Tibial artery (tissue), 4 donors: ENCODE measurements around the gene TLE1.

ENCODE experiments used
- DNase-seq, 2 donors: peaks; one replicate each; pipeline ENCODE4 v3.0.0-alpha.2; 2019
- H3K27ac ChIP-seq, 2 donors: fragments of 200-600 bp; sonication (generic) in 1 of 2; 1 replicate in 1 of 2; 2 replicates in 1 of 2; pipeline ENCODE4 v1.5.1; 2018 to 2019; ENCODE audit warnings: mild to moderate bottlenecking in 1 of 2
- H3K27me3 ChIP-seq, 2 donors: fragments of 200-600 bp; sonication (generic) in 1 of 2; one replicate each; pipeline versions ENCODE4 v1.5.1 to v1.6.0; 2016 to 2019
- H3K36me3 ChIP-seq, 3 donors: fragments of 200-600 bp; sonication (generic) in 2 of 3; one replicate each; pipeline ENCODE4 v1.5.1; 2016 to 2019; ENCODE audit warnings: mild to moderate bottlenecking in 2 of 3
- H3K4me1 ChIP-seq, 4 donors: fragments of 200-600 bp; sonication (generic) in 2 of 4; 1 replicate in 3 of 4; 2 replicates in 1 of 4; pipeline ENCODE4 v1.5.1; 2016 to 2019
- H3K4me3 ChIP-seq, 2 donors: fragments of 200-600 bp; sonication (generic) in 1 of 2; 1 replicate in 1 of 2; 2 replicates in 1 of 2; pipeline ENCODE4 v1.5.1; 2018 to 2019; ENCODE audit warnings: mild to moderate bottlenecking in 2 of 2
- H3K9me3 ChIP-seq, 3 donors: fragments of 200-600 bp; sonication (generic) in 1 of 3; one replicate each; pipeline ENCODE4 v1.5.1; 2016 to 2019
- CTCF ChIP-seq, 2 experiments: fragments of 200-600 bp in 1 of 2; fragments of 450-650 bp in 1 of 2; IDR thresholded peaks; one replicate each; pipeline ENCODE4 v1.5.1; 2017 to 2019; ENCODE audit warnings: antibody characterized with exemption in 2 of 2, mild to moderate bottlenecking in 1 of 2, moderate library complexity in 1 of 2
- intact Hi-C: fragments of 100-400 bp; cut with DNase I; formaldehyde crosslinking; loops from one replicate; pipeline ENCODE4 v1.15.0; 2023; ENCODE audit warnings: low total_unique reads

The TLE1 gene

GRCh38 chr9:81722277-81722676, 32.9 kb upstream of the TLE1 start:
- H3K27ac ChIP-seq: no peak overlapping the region
- no peaks in the 10 kb centered on the region for H3K9me3 ChIP-seq

GRCh38 chr9:81720450-81721086, 31.2 kb upstream of the TLE1 start:
- no peak for DNase-seq
- Histone ChIP-seq H3K36me3 (no peaks in the 10 kb centered on the region), H3K4me1 (peaks cover 0 to 10% (median 4%) of the 10 kb centered on the region in 4 donors), H3K4me3 (no peak overlapping the region), H3K27me3 (no peaks in the 10 kb centered on the region), H3K27ac (no peak overlapping the region), H3K9me3 (no peaks in the 10 kb centered on the region)
- TF ChIP-seq CTCF (IDR thresholded peaks at IDR 0.05): no peak
- intact Hi-C loops: no loop called here

More at GRCh38 chr9:81722277-81722676, 32.9 kb upstream of the TLE1 start:
- peaks cover 0 to 10% (median 4%) of the 10 kb centered on the region in 4 donors for H3K4me1 ChIP-seq
- no peak for TF ChIP-seq CTCF (IDR thresholded peaks at IDR 0.05)
- H3K36me3 ChIP-seq: no peaks in the 10 kb centered on the region
- intact Hi-C loops: no loop called here
- no peak for DNase-seq
- H3K4me3 ChIP-seq: no peak overlapping the region
- H3K27me3 ChIP-seq: no peaks in the 10 kb centered on the region

GRCh38 chr9:81719972-81720371, 30.6 kb upstream of the TLE1 start:
- intact Hi-C loops: no loop called here
- peaks cover 0 to 10% (median 4%) of the 10 kb centered on the region in 4 donors for H3K4me1 ChIP-seq
- no peak for DNase-seq
- no peaks in the 10 kb centered on the region for H3K27me3 ChIP-seq
- H3K4me3 ChIP-seq: no peak overlapping the region
- TF ChIP-seq CTCF (IDR thresholded peaks at IDR 0.05): no peak
- H3K27ac ChIP-seq: no peak overlapping the region
- no peaks in the 10 kb centered on the region for H3K9me3 ChIP-seq
- H3K36me3 ChIP-seq: no peaks in the 10 kb centered on the region

- DNase-seq: no peak
- no peaks in the 10 kb centered on the region for H3K36me3 ChIP-seq
- no peaks in the 10 kb centered on the region for H3K9me3 ChIP-seq
- no peak overlapping the region for H3K4me3 ChIP-seq
- TF ChIP-seq CTCF (IDR thresholded peaks at IDR 0.05): no peak
- H3K27me3 ChIP-seq: no peaks in the 10 kb centered on the region
- H3K27ac ChIP-seq: no peak overlapping the region
- intact Hi-C loops: no loop called here
- H3K4me1 ChIP-seq: no peaks in the 10 kb centered on the region
These were observed 28.9 kb upstream of the TLE1 start for GRCh38 chr9:81718244-81718643.

GRCh38 chr9:81717747-81718077, 28.4 kb upstream of the TLE1 start:
- no peak for TF ChIP-seq CTCF (IDR thresholded peaks at IDR 0.05)
- DNase-seq: no peak
- H3K9me3 ChIP-seq: no peaks in the 10 kb centered on the region
- H3K36me3 ChIP-seq: no peaks in the 10 kb centered on the region
- intact Hi-C loops: no loop called here
- H3K4me1 ChIP-seq: no peaks in the 10 kb centered on the region
- H3K27me3 ChIP-seq: no peaks in the 10 kb centered on the region
- H3K27ac ChIP-seq: no peak overlapping the region
- H3K4me3 ChIP-seq: no peak overlapping the region
